MM.1S (cell line): ENCODE results near the gene PNPT1.

ENCODE experiments used
- DNase-seq: peaks from one replicate; pipeline ENCODE4 v3.0.0-alpha.2; 2015
- H2AFZ ChIP-seq: fragments of 300-600 bp; sonication (generic); 2 replicates; pipeline ENCODE4 v1.6.0; 2016; ENCODE audit warnings: antibody characterized with exemption, low read length
- H3F3A ChIP-seq: fragments of 300-600 bp; sonication (generic); 2 replicates; pipeline ENCODE4 v1.6.1; 2016; ENCODE audit warnings: mild to moderate bottlenecking, antibody characterized with exemption, low read length, moderate library complexity, mixed read lengths; ENCODE audit not compliant: insufficient read depth
- H3K27ac ChIP-seq: fragments of 300-600 bp; sonication (generic); 2 replicates; pipeline ENCODE4 v1.5.1; 2016; ENCODE audit warnings: mild to moderate bottlenecking, low read length
- H3K27me3 ChIP-seq: fragments of 300-600 bp; sonication (generic); replicated peaks from 2 replicates; pipeline ENCODE4 v1.6.0; 2016; ENCODE audit warnings: low read length; ENCODE audit not compliant: insufficient read depth
- H3K36me3 ChIP-seq: fragments of 300-600 bp; sonication (generic); replicated peaks from 2 replicates; pipeline ENCODE4 v1.6.1; 2016; ENCODE audit warnings: mild to moderate bottlenecking, low read length, mixed read lengths; ENCODE audit not compliant: insufficient read depth
- H3K4me1 ChIP-seq: fragments of 300-600 bp; sonication (generic); 2 replicates; pipeline ENCODE4 v1.6.1; 2016; ENCODE audit warnings: low read length, mixed read lengths
- H3K4me2 ChIP-seq: fragments of 300-600 bp; sonication (generic); 2 replicates; pipeline ENCODE4 v1.6.0; 2016; ENCODE audit warnings: low read depth, low read length
- H3K4me3 ChIP-seq: fragments of 300-600 bp; sonication (generic); 2 replicates; pipeline ENCODE4 v1.5.1; 2016; ENCODE audit warnings: low read length, mixed read lengths
- H3K79me2 ChIP-seq: fragments of 300-600 bp; sonication (generic); 2 replicates; pipeline ENCODE4 v1.6.1; 2016; ENCODE audit warnings: mixed run types, low read length, mixed read lengths
- H3K9ac ChIP-seq: fragments of 300-600 bp; sonication (generic); 2 replicates; pipeline ENCODE4 v1.6.1; 2016; ENCODE audit warnings: low read length, mixed read lengths
- H3K9me2 ChIP-seq: fragments of 300-600 bp; sonication (generic); replicated peaks from 2 replicates; pipeline ENCODE4 v1.6.1; 2016; ENCODE audit warnings: mild to moderate bottlenecking, low read length, mixed read lengths; ENCODE audit not compliant: insufficient read depth
- H3K9me3 ChIP-seq: fragments of 300-600 bp; sonication (generic); replicated peaks from 2 replicates; pipeline ENCODE4 v1.6.1; 2016; ENCODE audit warnings: mild to moderate bottlenecking, low read length, mixed read lengths; ENCODE audit not compliant: insufficient read depth
- H4K20me1 ChIP-seq: fragments of 300-600 bp; sonication (generic); 2 replicates; pipeline ENCODE4 v1.6.1; 2016; ENCODE audit warnings: mild to moderate bottlenecking, low read length, moderate library complexity, mixed read lengths; ENCODE audit not compliant: insufficient read depth
- CTCF ChIP-seq: fragments of 300-600 bp; sonication (generic); IDR thresholded peaks from 2 replicates; pipeline ENCODE4 v1.5.1; 2016; ENCODE audit warnings: antibody characterized with exemption, low read length, mixed read lengths
- EZH2 ChIP-seq: fragments of 300-600 bp; sonication (generic); optimal IDR thresholded peaks from 2 replicates; pipeline ENCODE3; 2017; ENCODE audit warnings: low read depth, mild to moderate bottlenecking, antibody characterized with exemption, low read length, mixed read lengths
- EZH2phosphoT487 ChIP-seq: fragments of 300-600 bp; sonication (generic); IDR thresholded peaks from 2 replicates; pipeline ENCODE4 v1.6.1; 2018; ENCODE audit warnings: antibody characterized with exemption, low read length

Gene PNPT1

GRCh38 chr2:55628931-55629330 is 64.7 kb downstream of the PNPT1 start:
- H2AFZ ChIP-seq, result no peak overlapping the region
- DNase-seq, result no peak
- no peak overlapping the region for H3K4me3 ChIP-seq
- no peak overlapping the region for H3K4me2 ChIP-seq
- H4K20me1 ChIP-seq, result no peaks in the 10 kb centered on the region
- TF ChIP-seq CTCF, result no peak
- no peak for TF ChIP-seq EZH2phosphoT487
- TF ChIP-seq EZH2, result no peak
- no peaks in the 10 kb centered on the region for H3K9me2 ChIP-seq
- no peaks in the 10 kb centered on the region for H3F3A ChIP-seq
- no peaks in the 10 kb centered on the region for H3K9me3 ChIP-seq
- H3K36me3 ChIP-seq, result no peaks in the 10 kb centered on the region
- H3K9ac ChIP-seq, result no peak overlapping the region
- H3K27me3 ChIP-seq, result no peaks in the 10 kb centered on the region
- H3K4me1 ChIP-seq, result no peaks in the 10 kb centered on the region
- peaks cover 9% of the 10 kb centered on the region for H3K79me2 ChIP-seq
- H3K27ac ChIP-seq, result no peak overlapping the region

GRCh38 chr2:55627915-55628314 is 65.7 kb downstream of the PNPT1 start:
- Histone ChIP-seq H3K4me3 (no peak overlapping the region), H2AFZ (no peak overlapping the region), H3K36me3 (no peaks in the 10 kb centered on the region), H3K79me2 (peaks cover 19% of the 10 kb centered on the region), H4K20me1 (no peaks in the 10 kb centered on the region), H3K27me3 (no peaks in the 10 kb centered on the region), H3K9ac (no peak overlapping the region), H3K4me2 (no peak overlapping the region), H3K4me1 (no peaks in the 10 kb centered on the region), H3F3A (no peaks in the 10 kb centered on the region), H3K27ac (no peak overlapping the region), H3K9me3 (no peaks in the 10 kb centered on the region), H3K9me2 (no peaks in the 10 kb centered on the region)
- no peak for TF ChIP-seq EZH2phosphoT487
- TF ChIP-seq EZH2, result no peak
- no peak for TF ChIP-seq CTCF
- DNase-seq, result no peak

GRCh38 chr2:55621802-55622201 is 71.8 kb downstream of the PNPT1 start:
- H3K9me3 ChIP-seq, result no peaks in the 10 kb centered on the region
- peaks cover 9% of the 10 kb centered on the region; the same call in 1 of the 2 replicates for H3F3A ChIP-seq
- no peak overlapping the region for H3K27ac ChIP-seq
- H3K4me1 ChIP-seq, result peaks cover 4% of the 10 kb centered on the region; the same call in 1 of the 2 replicates
- TF ChIP-seq CTCF (no peak), EZH2phosphoT487 (no peak), EZH2 (no peak)
- no peak for DNase-seq
- H3K36me3 ChIP-seq, result no peaks in the 10 kb centered on the region
- H2AFZ ChIP-seq, result no peak overlapping the region
- no peaks in the 10 kb centered on the region for H3K27me3 ChIP-seq
- no peaks in the 10 kb centered on the region for H3K9me2 ChIP-seq
- no peak overlapping the region for H3K4me3 ChIP-seq
- 0 out of 2 replicates have a peak, but pooled peaks cover 5% of the 10 kb centered on the region for H4K20me1 ChIP-seq
- peaks cover 76% of the 10 kb centered on the region for H3K79me2 ChIP-seq
- no peak overlapping the region for H3K4me2 ChIP-seq
- no peak overlapping the region for H3K9ac ChIP-seq
